Stimulated activated CD4-positive, alpha-beta T cell treated with anti-CD3 and anti-CD28 coated beads, Interleukin-4, amount 100 ng/mL, for 24 hours (primary cell): ENCODE data around the gene ETDC.

Experiments used
- DNase-seq: peaks from one replicate; pipeline ENCODE4 v3.0.0-alpha.2; 2020

ETDC gene

GRCh38 chrX:135347381-135348016, 38.2 kb downstream of the ETDC start:
- no peak for DNase-seq

DNA sequence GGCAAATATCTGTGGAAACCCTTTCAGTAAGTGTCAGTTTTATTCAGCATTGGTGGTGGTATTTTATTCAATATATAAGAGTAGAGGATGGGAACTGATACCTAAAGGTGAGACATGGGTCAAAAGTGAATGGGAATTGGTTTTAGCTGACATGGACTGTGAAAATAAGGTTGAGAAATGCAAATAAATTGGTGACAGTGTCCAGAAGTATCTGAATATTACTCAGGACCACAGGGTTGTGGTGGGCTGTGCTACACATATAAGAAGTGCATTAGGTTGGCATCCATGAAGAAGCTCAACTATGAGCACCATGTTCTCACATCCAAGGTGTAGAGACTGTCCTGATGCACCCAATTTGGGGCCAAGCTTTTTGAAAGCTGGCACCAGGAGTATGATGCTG, 45.0 kb downstream of the ETDC start:
- DNase-seq = no peak
